NCI-H524 treated with DMSO at 0.1 percent for 48 hours (cell line): ENCODE measurements around the gene MPHOSPH8.
"Not testable (repeated sequence)": the region's sequence is repeated elsewhere in the genome, so short reads cannot be mapped to it uniquely, and the experiment has no call there.

Experiments
- DNase-seq: peaks from one replicate; lab custom pipeline; 2025; lab: John Stamatoyannopoulos, UW

The MPHOSPH8 gene

GRCh38 chr13:19632915-19633478 is 462 bp upstream of the MPHOSPH8 start:
- DNase-seq, result no peak

GRCh38 chr13:19634256-19634740 is 839 bp downstream of the MPHOSPH8 start:
- no peak for DNase-seq

- DNase-seq, result not testable (repeated sequence)
Observed at GRCh38 chr13:19635926-19636325, 2.5 kb downstream of the MPHOSPH8 start.

GRCh38 chr13:19643652-19644051 is 10.2 kb downstream of the MPHOSPH8 start:
- DNase-seq, result no peak

- DNase-seq, result no peak
Observed at GRCh38 chr13:19645000-19645399, 11.5 kb downstream of the MPHOSPH8 start.

- no peak for DNase-seq
Observed at GRCh38 chr13:19646063-19646462, 12.6 kb downstream of the MPHOSPH8 start.

GRCh38 chr13:19650742-19651141 is 17.3 kb downstream of the MPHOSPH8 start:
- DNase-seq, result no peak

- no peak for DNase-seq
Observed at GRCh38 chr13:19657872-19658591, 24.6 kb downstream of the MPHOSPH8 start.

GRCh38 chr13:19658831-19659230 is 25.4 kb downstream of the MPHOSPH8 start:
- DNase-seq, result no peak

GRCh38 chr13:19661126-19661525 is 27.7 kb downstream of the MPHOSPH8 start:
- DNase-seq, result no peak

- DNase-seq, result no peak
Observed at GRCh38 chr13:19661561-19661960, 28.1 kb downstream of the MPHOSPH8 start.

GRCh38 chr13:19663416-19663979 is 30.0 kb downstream of the MPHOSPH8 start:
- no peak for DNase-seq

- DNase-seq, result no peak
Observed at GRCh38 chr13:19664481-19665230, 31.2 kb downstream of the MPHOSPH8 start.

- DNase-seq, result peak; percentile 80
Observed at GRCh38 chr13:19665427-19665859, 32.0 kb downstream of the MPHOSPH8 start.

- DNase-seq, result no peak
Observed at GRCh38 chr13:19668778-19669177, 35.3 kb downstream of the MPHOSPH8 start.

- no peak for DNase-seq
Observed at GRCh38 chr13:19670147-19670546, 36.7 kb downstream of the MPHOSPH8 start.

GRCh38 chr13:19672990-19673389 is 39.5 kb downstream of the MPHOSPH8 start:
- DNase-seq, result no peak

- DNase-seq, result no peak
Observed at GRCh38 chr13:19673473-19674430, 40.3 kb downstream of the MPHOSPH8 start.

- DNase-seq, result no peak
Observed at GRCh38 chr13:19674898-19675297, 41.4 kb downstream of the MPHOSPH8 start.

- DNase-seq, result no peak
Observed at GRCh38 chr13:19676168-19676567, 42.7 kb downstream of the MPHOSPH8 start.

GRCh38 chr13:19680751-19681150 is 47.3 kb downstream of the MPHOSPH8 start:
- no peak for DNase-seq
